GM23248 (cell line): ENCODE measurements around the gene IFT122. TPM values are rescaled to one million over a fixed set of nuclear protein-coding genes. Genes with fewer than 3 reads are reported as not detected.

ENCODE experiments used
- DNase-seq: peaks from one replicate; pipeline ENCODE4 v3.0.0-alpha.2; 2015
- H2AFZ ChIP-seq: fragments of 200-600 bp; sonication (generic); 2 replicates; pipeline ENCODE4 v1.6.1; 2016; ENCODE audit warnings: antibody characterized with exemption
- H3F3A ChIP-seq: fragments of 200-600 bp; sonication (generic); 2 replicates; pipeline ENCODE4 v1.6.1; 2016; ENCODE audit warnings: mild to moderate bottlenecking, antibody characterized with exemption, mixed run types; ENCODE audit not compliant: insufficient read depth
- H3K27ac ChIP-seq: fragments of 200-600 bp; sonication (generic); 2 replicates; pipeline ENCODE4 v1.5.1; 2016; ENCODE audit warnings: mild to moderate bottlenecking
- H3K27me3 ChIP-seq: fragments of 200-600 bp; sonication (generic); replicated peaks from 2 replicates; pipeline ENCODE4 v1.6.1; 2016; ENCODE audit warnings: mild to moderate bottlenecking; ENCODE audit not compliant: insufficient read depth
- H3K36me3 ChIP-seq: fragments of 200-600 bp; sonication (generic); 2 replicates; pipeline ENCODE4 v1.6.1; 2016; ENCODE audit warnings: low read depth, mild to moderate bottlenecking
- H3K4me1 ChIP-seq: fragments of 200-600 bp; sonication (generic); 2 replicates; pipeline ENCODE4 v1.6.1; 2016; ENCODE audit warnings: mild to moderate bottlenecking; ENCODE audit not compliant: insufficient read depth
- H3K4me2 ChIP-seq: fragments of 200-600 bp; sonication (generic); one replicate; pipeline ENCODE4 v1.6.1; 2016; ENCODE audit warnings: mild to moderate bottlenecking; ENCODE audit not compliant: unreplicated experiment
- H3K4me3 ChIP-seq: fragments of 200-600 bp; sonication (generic); 2 replicates; pipeline ENCODE4 v1.5.1; 2016; ENCODE audit warnings: mild to moderate bottlenecking
- H3K79me2 ChIP-seq: fragments of 200-600 bp; sonication (generic); 2 replicates; pipeline ENCODE4 v1.6.1; 2016; ENCODE audit warnings: mild to moderate bottlenecking; ENCODE audit not compliant: insufficient read depth
- H3K9ac ChIP-seq: fragments of 200-600 bp; sonication (generic); 2 replicates; pipeline ENCODE4 v1.6.1; 2016; ENCODE audit warnings: mild to moderate bottlenecking
- H3K9me2 ChIP-seq: fragments of 200-600 bp; sonication (generic); 2 replicates; pipeline ENCODE4 v1.6.1; 2016; ENCODE audit warnings: mixed run types, mild to moderate bottlenecking, moderate library complexity; ENCODE audit not compliant: insufficient read depth
- H3K9me3 ChIP-seq: fragments of 200-600 bp; sonication (generic); one replicate; pipeline ENCODE4 v1.6.1; 2017; ENCODE audit warnings: low read depth
- H4K20me1 ChIP-seq: fragments of 200-600 bp; sonication (generic); 2 replicates; pipeline ENCODE4 v1.6.0; 2016; ENCODE audit not compliant: insufficient read depth
- EZH2 ChIP-seq: fragments of 200-600 bp; sonication (generic); IDR thresholded peaks from 2 replicates; pipeline ENCODE4 v1.6.1; 2018; ENCODE audit warnings: antibody characterized with exemption, mild to moderate bottlenecking; ENCODE audit not compliant: insufficient read depth, poor library complexity, severe bottlenecking
- EZH2phosphoT487 ChIP-seq: fragments of 200-600 bp; sonication (generic); IDR thresholded peaks from 2 replicates; pipeline ENCODE4 v1.6.1; 2018; ENCODE audit warnings: antibody characterized with exemption, moderate library complexity, mild to moderate bottlenecking, low read depth; ENCODE audit not compliant: insufficient read depth
- WGBS, 2 experiments: methylation state at CpG; one replicate each; pipeline ENCODE4 v1.1.6; 2015 to 2017; ENCODE audit warnings: low lambda C conversion rate in 2 of 2, low coverage in 1 of 2; ENCODE audit errors: missing lambda C conversion rate in 2 of 2; 5-methylcytosine and 5-hydroxymethylcytosine counted together
- in situ Hi-C: fragments of 300-500 bp; cut with MboI; formaldehyde crosslinking; loops from 2 replicates; pipeline ENCODE4 v1.15.0; 2020
- polyA plus RNA-seq: library from polyadenylated mRNA; unstranded; fragments of >200 nt; fragmentation: Nextera tagmentation; extraction: Ambion mirVana; gene quantifications from 2 replicates; pipeline ENCODE4 v1.2.1, GENCODE V29; 2016
- total RNA-seq: library from RNA; depleted of rRNA; stranded (reverse); fragments of >200 nt; shearing (Covaris generic); gene quantifications from 2 replicates; pipeline ENCODE4 v1.2.3, GENCODE V29; 2014

Gene IFT122
- total and polyA plus RNA-seq, 2 experiments from 2014 or later = 16.1 to 16.3 TPM

DNA sequence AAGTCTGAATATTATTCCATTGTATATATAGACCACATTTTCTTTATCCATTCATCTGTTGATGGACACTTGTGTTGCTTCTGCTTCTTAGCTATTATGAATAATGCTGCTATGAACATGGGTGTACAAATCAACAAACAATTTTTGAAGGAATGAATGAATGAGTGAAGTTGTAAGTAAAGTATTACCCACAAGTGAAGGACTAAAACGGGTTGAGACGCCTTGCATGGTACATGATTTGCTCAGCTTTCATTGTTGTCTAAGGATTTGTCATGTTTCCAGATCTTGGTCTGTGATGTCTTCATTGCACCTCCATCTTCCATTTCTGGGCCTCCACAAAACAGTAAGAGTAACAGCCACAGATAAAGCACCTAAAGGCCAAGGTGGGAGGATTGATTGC is 20.5 kb downstream of the IFT122 start:
- Histone ChIP-seq H3K4me1 (peaks cover 17% of the 10 kb centered on the region), H3K79me2 (no peaks in the 10 kb centered on the region), H3K4me2 (no peak overlapping the region), H3K9ac (0 out of 2 replicates have a peak overlapping the region, but pooled peaks have one; percentile 7), H3K9me3 (no peaks in the 10 kb centered on the region), H3K9me2 (no peaks in the 10 kb centered on the region), H3K27me3 (no peaks in the 10 kb centered on the region), H4K20me1 (no peaks in the 10 kb centered on the region), H2AFZ (no peak overlapping the region), H3K36me3 (no peaks in the 10 kb centered on the region), H3K27ac (peak overlapping the region; percentile 83), H3F3A (peaks cover 17% of the 10 kb centered on the region), H3K4me3 (no peak overlapping the region)
- DNase-seq = no peak
- WGBS, 2 experiments = 94 to 96% methylated on average over 2 of the region's 2 CpGs
- no peak for TF ChIP-seq EZH2phosphoT487
- TF ChIP-seq EZH2 = no peak
- in situ Hi-C loops = no loop called here

DNA sequence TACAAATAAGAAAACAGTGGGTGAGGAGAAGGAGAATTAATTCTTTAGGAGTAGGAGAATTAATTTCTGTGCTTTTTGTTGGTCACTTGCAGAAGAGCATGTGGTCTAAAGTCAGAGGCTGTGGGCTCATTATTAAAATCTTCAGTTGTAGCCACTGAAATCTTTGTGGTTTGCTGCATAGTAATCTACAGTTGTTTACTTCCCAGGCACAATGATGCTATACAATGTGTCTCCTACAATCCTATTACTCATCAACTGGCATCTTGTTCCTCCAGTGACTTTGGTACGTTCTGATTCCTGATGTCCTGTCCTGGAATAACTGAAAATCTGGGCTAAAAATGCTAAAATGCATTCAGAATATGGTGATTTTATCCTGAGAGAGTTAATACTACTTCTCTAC is 21.0 kb downstream of the IFT122 start:
- Histone ChIP-seq H3K27ac (peak overlapping the region; percentile 83), H3K4me2 (peak overlapping the region; percentile 35), H3K4me3 (no peak overlapping the region), H3K9ac (peak overlapping the region; percentile 54), H2AFZ (no peak overlapping the region), H3K4me1 (peaks cover 17% of the 10 kb centered on the region), H3K79me2 (no peaks in the 10 kb centered on the region), H3K27me3 (no peaks in the 10 kb centered on the region), H3K36me3 (no peaks in the 10 kb centered on the region), H4K20me1 (no peaks in the 10 kb centered on the region), H3F3A (peaks cover 17% of the 10 kb centered on the region), H3K9me3 (no peaks in the 10 kb centered on the region), H3K9me2 (no peaks in the 10 kb centered on the region)
- no peak for TF ChIP-seq EZH2phosphoT487
- in situ Hi-C loops = no loop called here
- peak; percentile 89 for DNase-seq
- WGBS, 2 experiments = 0 to 3% methylated on average over 1 of the region's 1 CpG

DNA sequence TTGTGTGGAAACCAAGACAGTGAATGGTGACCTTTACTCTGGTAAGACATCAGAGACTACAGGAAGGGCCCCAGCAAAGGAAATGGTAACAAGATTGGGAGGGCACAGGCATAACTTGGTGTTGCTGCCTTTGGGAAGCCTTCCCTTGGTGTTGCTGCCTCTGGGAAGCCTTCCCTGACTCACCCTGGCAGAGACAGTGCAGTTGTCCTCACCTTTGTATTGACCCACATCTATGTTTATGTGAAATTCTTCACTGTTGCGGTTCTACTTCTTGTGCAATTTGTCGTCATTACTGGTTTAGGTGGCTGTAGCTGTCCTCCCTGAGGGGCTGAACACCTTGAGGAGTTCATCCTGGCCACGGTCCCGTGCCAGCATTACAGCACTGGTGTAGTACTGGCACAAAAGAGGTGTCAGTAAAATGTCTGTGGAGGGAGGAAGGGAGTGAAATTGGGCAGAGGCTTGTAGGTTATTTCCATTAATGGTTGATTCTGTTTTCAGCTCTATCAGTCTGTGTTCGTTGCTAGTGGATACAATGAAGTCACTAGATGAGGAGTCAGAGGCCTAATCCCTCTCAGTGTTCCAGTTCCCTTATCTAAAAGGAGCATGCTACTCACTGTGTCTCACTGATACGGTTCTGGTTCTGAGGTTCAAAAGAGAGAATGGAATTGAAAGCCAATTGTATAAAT is 21.6 kb downstream of the IFT122 start:
- DNase-seq = peak; percentile 61
- Histone ChIP-seq H3K79me2 (no peaks in the 10 kb centered on the region), H3K4me1 (peaks cover 17% of the 10 kb centered on the region), H3K9ac (peak overlapping the region; percentile 54), H3K9me2 (no peaks in the 10 kb centered on the region), H2AFZ (no peak overlapping the region), H3K27ac (peak overlapping the region; percentile 83), H3K36me3 (no peaks in the 10 kb centered on the region), H4K20me1 (no peaks in the 10 kb centered on the region), H3F3A (peaks cover 17% of the 10 kb centered on the region), H3K4me2 (peak overlapping the region; percentile 35), H3K4me3 (no peak overlapping the region), H3K9me3 (no peaks in the 10 kb centered on the region), H3K27me3 (no peaks in the 10 kb centered on the region)
- in situ Hi-C loops = no loop called here
- WGBS, 2 experiments = 68 to 82% methylated on average over 6 of the region's 6 CpGs
- no peak for TF ChIP-seq EZH2

DNA sequence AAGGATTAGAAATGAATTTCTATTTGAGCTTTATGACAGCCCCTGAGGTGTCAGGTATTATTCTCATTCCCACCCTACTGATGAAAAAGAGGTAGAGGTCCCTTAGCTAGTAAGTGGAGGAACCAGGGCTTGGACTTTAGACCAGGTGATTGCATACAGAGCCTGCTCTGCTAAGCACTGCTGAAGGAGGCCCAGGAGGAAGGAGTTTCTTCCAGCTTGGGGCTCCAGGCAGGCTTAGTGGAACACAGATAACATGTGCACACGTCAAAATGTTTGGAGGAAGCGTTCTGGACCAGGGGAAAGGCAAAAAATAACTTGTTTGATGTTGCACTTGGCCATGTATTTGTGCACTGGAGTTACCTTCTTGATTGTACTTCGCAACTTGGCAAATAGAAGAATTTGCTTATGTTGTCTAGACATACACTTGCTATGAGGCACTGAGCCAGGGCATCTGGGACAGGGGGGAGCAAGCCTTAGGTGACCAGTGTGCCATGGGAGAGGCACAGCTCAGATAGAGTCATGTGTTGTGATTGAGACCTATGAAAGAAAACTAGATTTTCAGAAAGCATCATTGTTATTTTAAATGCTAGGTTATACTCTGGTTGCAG is 22.4 kb downstream of the IFT122 start:
- H3K4me2 ChIP-seq = no peak overlapping the region
- H3F3A ChIP-seq = peaks cover 17% of the 10 kb centered on the region
- no peaks in the 10 kb centered on the region for H3K27me3 ChIP-seq
- no peak for TF ChIP-seq EZH2phosphoT487
- no peaks in the 10 kb centered on the region for H3K79me2 ChIP-seq
- no peak overlapping the region for H3K4me3 ChIP-seq
- no peaks in the 10 kb centered on the region for H4K20me1 ChIP-seq
- H3K27ac ChIP-seq = peak overlapping the region; percentile 83; the same call in 1 of the 2 replicates
- no peak overlapping the region for H3K9ac ChIP-seq
- in situ Hi-C loops = no loop called here
- no peaks in the 10 kb centered on the region for H3K9me2 ChIP-seq
- no peaks in the 10 kb centered on the region for H3K9me3 ChIP-seq
- H2AFZ ChIP-seq = no peak overlapping the region
- H3K36me3 ChIP-seq = no peaks in the 10 kb centered on the region
- no peak for DNase-seq
- peaks cover 17% of the 10 kb centered on the region for H3K4me1 ChIP-seq
- 94 to 96% methylated on average over 3 of the region's 3 CpGs for WGBS, 2 experiments
